ENCODE data around the gene TCERG1L. TPM values are rescaled to one million over a fixed set of nuclear protein-coding genes. Genes with fewer than 3 reads are reported as not detected.

The TCERG1L gene
- total RNA-seq, 2 experiments from 2014 or later, result 0.06 TPM; not detected in 1

- H3K27ac ChIP-seq (ENCODE audit: low read depth in 1 of 2, low read length in 2 of 2), result no peak overlapping the region
- intact Hi-C loops (cut with DNase I, micrococcal nuclease), result no loop called here
- no peaks in the 10 kb centered on the region for H3K4me1 ChIP-seq (ENCODE audit: insufficient read depth, low read length)
- H3K36me3 ChIP-seq (ENCODE audit: insufficient read depth, low read length), result no peaks in the 10 kb centered on the region
- H3K4me3 Mint-ChIP-seq, result no peak overlapping the region
- H3K9me3 ChIP-seq (ENCODE audit: control insufficient read depth in 1 of 2, insufficient read depth in 1 of 2, low read length in 2 of 2), result peaks cover 0 to 17% of the 10 kb centered on the region in 2 experiments
- no peak for TF ChIP-seq CTCF (IDR thresholded peaks at IDR 0.05)
- H3K36me3 Mint-ChIP-seq (ENCODE audit: low read depth), result no peaks in the 10 kb centered on the region
- no peak overlapping the region for H3K4me3 ChIP-seq (ENCODE audit: low read length)
- H3K27me3 Mint-ChIP-seq, result no peaks in the 10 kb centered on the region
- no peaks in the 10 kb centered on the region for H3K9me3 Mint-ChIP-seq
- POLR2A ChIA-PET, result no interaction called here
- H3K27ac Mint-ChIP-seq, result no peak overlapping the region
- CTCF ChIA-PET, result no interaction called here
- ATAC-seq (ENCODE audit: poor library complexity), result no peak
- DNase-seq, result no peak
- H3K27me3 ChIP-seq (ENCODE audit: control insufficient read depth in 1 of 2, insufficient read depth in 2 of 2, low read length in 2 of 2), result peaks cover 0 to 3% of the 10 kb centered on the region in 2 experiments
- H3K4me1 Mint-ChIP-seq (ENCODE audit: low read depth), result peaks cover 18% of the 10 kb centered on the region
These were observed 182.0 kb downstream of the TCERG1L start for GRCh38 chr10:131129544-131129943.

- Histone ChIP-seq H3K36me3 (ENCODE audit: insufficient read depth, low read length) (no peaks in the 10 kb centered on the region), H3K4me1 (ENCODE audit: insufficient read depth, low read length) (no peaks in the 10 kb centered on the region), H3K4me3 (ENCODE audit: low read length) (no peak overlapping the region), H3K27me3 (ENCODE audit: control insufficient read depth in 1 of 2, insufficient read depth in 2 of 2, low read length in 2 of 2) (peaks cover 0 to 3% of the 10 kb centered on the region in 2 experiments), H3K27ac (ENCODE audit: low read depth in 1 of 2, low read length in 2 of 2) (no peak overlapping the region), H3K9me3 (ENCODE audit: control insufficient read depth in 1 of 2, insufficient read depth in 1 of 2, low read length in 2 of 2) (peaks cover 0 to 25% of the 10 kb centered on the region in 2 experiments)
- H3K9me3 Mint-ChIP-seq, result no peaks in the 10 kb centered on the region
- intact Hi-C loops (cut with DNase I, micrococcal nuclease), result no loop called here
- ChIA-PET CTCF (no interaction called here), POLR2A (no interaction called here)
- peaks cover 18% of the 10 kb centered on the region for H3K4me1 Mint-ChIP-seq (ENCODE audit: low read depth)
- H3K36me3 Mint-ChIP-seq (ENCODE audit: low read depth), result no peaks in the 10 kb centered on the region
- H3K27me3 Mint-ChIP-seq, result no peaks in the 10 kb centered on the region
- no peak overlapping the region for H3K4me3 Mint-ChIP-seq
- no peak for ATAC-seq (ENCODE audit: poor library complexity)
- no peak for TF ChIP-seq CTCF (IDR thresholded peaks at IDR 0.05)
- no peak overlapping the region for H3K27ac Mint-ChIP-seq
- DNase-seq, result no peak
These were observed 182.8 kb downstream of the TCERG1L start for GRCh38 chr10:131128731-131129130.

GRCh38 chr10:131127610-131128009 is 183.9 kb downstream of the TCERG1L start:
- CTCF ChIA-PET, result no interaction called here
- Histone ChIP-seq H3K36me3 (ENCODE audit: insufficient read depth, low read length) (no peaks in the 10 kb centered on the region), H3K27me3 (ENCODE audit: control insufficient read depth in 1 of 2, insufficient read depth in 2 of 2, low read length in 2 of 2) (peaks cover 0 to 3% of the 10 kb centered on the region in 2 experiments), H3K9me3 (ENCODE audit: control insufficient read depth in 1 of 2, insufficient read depth in 1 of 2, low read length in 2 of 2) (peaks cover 0 to 32% of the 10 kb centered on the region in 2 experiments), H3K27ac (ENCODE audit: low read depth in 1 of 2, low read length in 2 of 2) (no peak overlapping the region), H3K4me1 (ENCODE audit: insufficient read depth, low read length) (no peaks in the 10 kb centered on the region), H3K4me3 (ENCODE audit: low read length) (no peak overlapping the region)
- no peaks in the 10 kb centered on the region for H3K9me3 Mint-ChIP-seq
- POLR2A ChIA-PET, result no interaction called here
- no peak overlapping the region for H3K4me3 Mint-ChIP-seq
- H3K27ac Mint-ChIP-seq, result peak overlapping the region; percentile 83
- intact Hi-C loops (cut with DNase I, micrococcal nuclease), result no loop called here
- DNase-seq, result peak in 5 of 14 experiments; percentile 8 to 46 (median 14)
- no peak for ATAC-seq (ENCODE audit: poor library complexity)
- H3K27me3 Mint-ChIP-seq, result no peaks in the 10 kb centered on the region
- peaks cover 18% of the 10 kb centered on the region for H3K4me1 Mint-ChIP-seq (ENCODE audit: low read depth)
- no peak for TF ChIP-seq CTCF (IDR thresholded peaks at IDR 0.05)
- H3K36me3 Mint-ChIP-seq (ENCODE audit: low read depth), result no peaks in the 10 kb centered on the region

Measured in CD4-positive, alpha-beta T cell (primary cell).